HG03064 (cell line): ENCODE data around the gene APBA2.

Experiments
- ATAC-seq: cut with Tn5 transposase; IDR thresholded peaks from one replicate; pipeline ENCODE4 v1.9.1; 2021; ENCODE audit warnings: low read depth; ENCODE audit not compliant: unreplicated experiment

APBA2 gene

DNA sequence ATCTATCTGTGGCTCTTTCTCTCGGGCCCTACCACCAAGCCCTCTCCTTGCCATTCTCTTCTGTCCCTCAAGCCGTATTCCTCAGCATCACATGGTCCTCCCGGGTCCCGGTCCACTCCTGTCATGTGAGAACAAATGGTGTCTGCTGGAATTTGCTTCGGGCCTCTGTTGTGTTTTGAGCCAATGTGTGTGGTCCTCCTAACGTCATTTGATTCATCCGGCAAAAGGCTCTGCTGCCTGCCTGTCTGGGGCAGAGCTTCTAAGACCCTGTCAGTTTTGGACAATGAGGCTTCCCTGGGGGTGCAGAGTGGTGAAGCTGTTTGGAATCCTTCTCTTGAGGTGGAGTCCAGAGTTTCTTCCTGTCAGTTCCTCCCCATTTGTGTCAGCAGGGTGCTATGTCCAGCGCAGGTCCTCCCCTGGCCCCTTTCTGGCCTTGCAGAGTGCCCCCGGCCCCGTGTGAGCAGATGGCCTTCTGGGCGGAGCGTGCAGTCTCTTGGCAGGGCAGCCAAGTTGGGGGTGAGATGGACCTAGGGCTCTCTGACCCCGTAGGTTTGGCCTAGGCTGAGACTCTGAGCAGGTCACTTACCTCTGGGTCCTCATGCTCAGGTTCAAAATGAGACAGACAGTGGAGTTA, 93.6 kb downstream of the APBA2 start:
- ATAC-seq, result no peak

DNA sequence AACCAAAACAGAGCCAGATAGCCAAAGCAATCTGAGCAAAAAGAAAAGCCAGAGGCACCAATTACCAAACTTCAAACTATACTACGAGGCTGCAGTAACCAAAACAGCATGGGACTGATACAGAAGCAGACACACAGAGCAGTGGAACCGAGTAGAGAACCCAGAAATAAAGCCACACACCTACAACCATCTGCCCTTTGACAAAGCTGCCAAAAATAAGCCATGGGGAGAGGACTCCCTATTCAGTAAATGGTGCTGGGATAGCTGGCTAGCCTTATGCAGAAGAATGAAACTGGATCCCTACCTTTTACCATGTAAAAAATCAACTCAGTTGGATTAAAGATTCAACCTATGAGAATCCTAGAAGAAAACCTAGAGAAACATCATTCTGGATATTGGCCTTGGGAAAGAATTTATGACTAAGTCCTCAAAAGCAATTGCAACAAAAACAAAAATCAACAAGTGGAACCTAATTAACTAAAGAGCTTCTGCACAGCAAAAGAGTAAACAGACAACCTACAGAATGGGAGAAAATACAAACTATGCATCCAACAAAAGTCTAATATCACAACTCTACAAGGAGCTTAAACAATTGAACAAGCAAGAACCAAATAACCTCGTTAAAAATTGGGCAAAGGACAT, 95.1 kb downstream of the APBA2 start:
- ATAC-seq, result no peak

DNA sequence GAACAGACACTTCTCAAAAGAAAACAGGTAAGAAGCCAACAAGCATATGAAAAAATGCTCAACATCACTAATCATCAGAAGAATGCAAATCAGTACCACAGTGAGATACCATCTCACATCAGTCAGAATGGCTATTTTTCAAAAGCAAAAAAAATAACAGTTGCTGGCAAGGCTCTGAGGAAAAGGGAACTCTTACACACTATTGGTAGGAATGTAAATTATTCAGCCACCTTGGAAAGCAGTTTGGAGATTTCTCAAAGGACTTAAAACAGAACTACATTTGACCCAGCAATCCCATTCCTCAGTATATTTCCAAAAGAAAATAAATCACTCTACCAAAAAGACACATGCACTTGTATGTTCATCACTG, 95.6 kb downstream of the APBA2 start:
- ATAC-seq, result no peak

DNA sequence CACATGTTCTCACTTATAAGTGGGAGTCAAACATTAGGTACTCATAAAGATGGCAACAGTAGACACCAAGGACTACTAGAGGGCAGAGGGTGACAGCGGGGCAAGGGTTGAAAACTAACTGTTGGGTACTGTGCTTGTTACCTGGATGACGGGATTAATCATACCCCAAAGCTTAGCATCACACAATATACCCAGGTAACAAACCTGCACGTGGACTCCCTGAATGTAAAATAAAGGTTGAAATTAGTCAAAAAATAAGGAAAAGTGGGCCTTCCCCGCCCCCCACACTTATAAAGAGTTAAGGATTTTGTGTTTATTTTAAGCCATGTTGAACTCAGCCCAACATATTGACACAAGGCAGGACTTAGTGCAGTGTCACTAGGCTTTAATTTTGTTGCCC, 96.1 kb downstream of the APBA2 start:
- ATAC-seq, result no peak

DNA sequence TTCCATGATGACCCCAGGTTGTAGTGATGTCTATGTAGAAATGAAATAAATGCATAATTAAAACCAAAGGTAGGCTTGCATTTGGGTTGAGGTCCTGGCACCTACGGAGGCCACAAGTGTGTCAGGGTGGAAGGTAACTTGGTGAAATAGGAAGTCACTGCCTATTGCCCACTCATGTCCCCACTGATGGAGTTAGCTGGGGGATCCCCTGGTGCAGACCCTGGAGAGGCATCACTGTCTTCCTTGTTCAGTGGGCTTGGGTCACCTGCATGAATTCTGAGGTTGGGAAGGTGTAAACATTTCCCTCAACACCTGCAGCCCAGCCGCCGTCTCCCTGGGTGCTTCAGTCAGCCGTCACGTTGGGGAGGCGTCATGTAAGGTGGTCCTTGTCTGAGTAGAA, 97.1 kb downstream of the APBA2 start:
- no peak for ATAC-seq

DNA sequence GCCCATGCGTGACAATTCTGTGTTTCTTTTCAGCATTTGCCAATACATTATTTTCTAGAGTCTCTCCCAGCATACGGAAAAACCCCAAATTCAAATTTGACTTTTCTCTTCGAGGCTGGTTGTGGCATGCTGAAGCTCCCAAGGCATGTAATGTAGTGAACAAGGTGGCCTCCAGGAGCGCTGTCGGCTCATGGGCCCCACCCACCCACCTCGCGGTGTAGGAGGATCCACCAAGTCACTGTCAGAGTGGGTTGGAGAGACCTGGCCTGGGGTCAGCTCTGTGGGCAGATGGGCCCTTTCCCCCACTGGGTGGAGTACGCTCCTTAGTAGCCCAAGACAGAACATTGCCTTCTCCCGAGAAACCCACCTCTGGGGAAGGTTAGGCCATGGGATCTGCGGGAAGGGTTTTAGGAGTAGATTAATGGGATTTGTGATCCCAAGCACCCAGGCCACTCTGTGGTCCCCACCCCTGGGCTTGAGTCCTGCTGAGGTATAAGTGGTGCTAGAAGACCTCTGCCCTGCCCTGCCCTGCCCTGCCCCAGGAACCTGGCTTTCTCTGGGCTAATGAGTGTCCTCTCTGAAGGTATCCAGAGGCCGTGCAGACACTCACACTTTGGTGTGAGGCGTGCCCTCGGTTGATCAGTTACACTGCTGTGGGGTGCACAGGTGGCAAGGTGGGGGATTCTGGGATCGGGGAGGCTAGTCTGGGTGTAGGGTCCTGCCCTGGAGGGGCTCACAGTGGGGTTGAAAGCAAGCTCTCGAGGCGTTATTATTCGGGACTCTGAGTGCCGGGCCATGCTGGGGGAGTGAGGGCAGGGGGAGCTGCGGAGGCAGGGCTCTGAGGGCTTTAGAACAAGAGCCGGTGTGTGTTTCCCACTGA, 97.9 kb downstream of the APBA2 start:
- no peak for ATAC-seq

DNA sequence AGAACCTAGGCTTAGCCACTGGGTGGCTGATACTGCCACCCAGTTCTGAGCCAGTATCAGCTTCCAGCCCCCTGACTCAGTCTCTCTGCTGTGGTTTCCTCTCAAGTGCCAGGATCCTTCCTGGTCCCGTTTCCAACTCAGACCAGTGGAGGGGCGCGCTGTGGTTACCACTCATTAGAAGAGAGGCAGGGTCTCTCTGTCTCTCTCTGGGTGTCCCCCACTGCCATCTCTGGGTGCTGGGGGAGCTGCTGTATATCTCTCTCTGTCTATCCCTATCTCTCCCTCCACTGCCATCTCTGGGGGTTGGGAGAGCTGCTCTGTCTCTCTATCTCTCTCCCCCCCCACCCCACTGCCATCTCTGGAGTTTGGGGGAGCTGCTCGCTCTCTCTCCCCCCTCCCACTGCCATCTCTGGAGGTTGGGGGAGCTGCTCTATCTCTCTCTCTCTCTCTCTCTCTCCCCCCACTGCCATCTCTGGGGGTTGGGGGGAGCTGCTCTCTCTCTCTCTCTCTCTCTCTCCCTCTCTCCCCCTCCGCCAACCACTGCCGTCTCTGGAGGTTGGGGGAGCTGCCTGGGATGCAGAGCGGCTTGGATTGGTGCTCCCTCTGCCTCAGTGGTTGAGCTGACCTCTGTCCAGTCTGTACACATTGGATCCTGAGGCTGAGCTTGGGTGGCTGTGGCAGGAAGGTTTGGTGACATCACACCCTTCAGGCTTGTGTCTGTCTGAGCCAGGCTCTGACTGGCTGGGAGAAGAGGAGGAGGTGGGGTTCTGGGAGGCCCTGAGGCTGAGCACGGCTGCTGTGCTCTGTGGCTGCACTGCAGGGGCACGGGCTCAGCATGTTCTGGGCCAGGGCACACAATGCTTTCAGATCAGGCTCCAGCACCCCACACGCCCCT, 98.9 kb downstream of the APBA2 start:
- ATAC-seq, result no peak

DNA sequence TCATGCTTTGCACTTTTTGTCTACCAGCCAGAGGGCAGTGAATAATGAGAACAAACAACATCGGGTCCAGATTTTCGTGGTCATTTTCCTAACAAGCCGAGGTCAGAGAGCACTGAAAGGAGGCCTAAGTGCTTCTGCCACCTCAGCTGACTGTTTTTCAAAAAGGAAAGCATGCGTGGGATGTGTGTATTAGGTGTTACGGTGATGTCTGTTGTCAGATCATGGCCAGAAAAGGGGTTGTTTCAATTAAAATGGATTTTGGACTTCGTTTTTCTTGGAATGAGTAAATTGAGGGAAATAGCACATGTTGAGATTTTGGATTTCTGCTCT, 99.5 kb downstream of the APBA2 start:
- ATAC-seq, result no peak

DNA sequence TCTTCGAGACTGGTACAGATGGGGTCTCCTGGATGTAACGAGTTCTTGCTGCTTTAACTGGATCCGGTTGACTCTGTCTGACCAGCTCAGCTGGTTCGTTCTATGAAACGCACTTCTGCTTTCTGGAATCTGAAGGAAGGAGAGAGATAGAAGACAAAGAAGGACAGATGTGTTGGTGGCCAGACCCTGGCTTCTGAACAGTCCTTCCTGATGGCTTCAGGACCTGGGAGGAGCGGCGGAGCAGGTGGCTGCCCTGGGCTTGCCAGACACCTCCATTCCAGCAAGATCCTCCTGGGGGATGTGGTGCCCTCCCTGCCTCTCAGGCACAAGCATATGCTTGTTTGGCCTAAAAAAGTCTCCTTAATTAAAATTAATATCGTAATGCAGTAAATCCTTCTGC, 99.9 kb downstream of the APBA2 start:
- ATAC-seq, result no peak

DNA sequence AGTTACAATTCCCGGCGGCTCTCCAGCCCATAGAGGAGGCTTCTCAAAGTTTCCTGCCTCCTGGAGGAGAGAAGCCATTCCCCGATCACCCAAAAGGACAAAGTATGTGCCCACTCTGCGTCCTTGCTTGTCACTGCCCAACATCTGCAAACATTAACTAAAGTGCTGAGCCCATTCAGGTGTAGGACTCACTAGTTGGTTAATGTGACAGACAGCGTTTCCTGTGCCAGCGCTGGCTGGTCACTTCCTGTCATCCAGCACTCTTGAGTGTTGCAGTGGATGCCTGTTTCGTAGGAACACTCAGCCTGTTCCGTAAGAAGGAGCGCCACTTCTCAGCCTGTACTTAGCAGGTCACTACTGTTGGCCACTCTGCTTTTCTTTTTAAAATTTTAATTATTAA, 100.3 kb downstream of the APBA2 start:
- ATAC-seq, result no peak

DNA sequence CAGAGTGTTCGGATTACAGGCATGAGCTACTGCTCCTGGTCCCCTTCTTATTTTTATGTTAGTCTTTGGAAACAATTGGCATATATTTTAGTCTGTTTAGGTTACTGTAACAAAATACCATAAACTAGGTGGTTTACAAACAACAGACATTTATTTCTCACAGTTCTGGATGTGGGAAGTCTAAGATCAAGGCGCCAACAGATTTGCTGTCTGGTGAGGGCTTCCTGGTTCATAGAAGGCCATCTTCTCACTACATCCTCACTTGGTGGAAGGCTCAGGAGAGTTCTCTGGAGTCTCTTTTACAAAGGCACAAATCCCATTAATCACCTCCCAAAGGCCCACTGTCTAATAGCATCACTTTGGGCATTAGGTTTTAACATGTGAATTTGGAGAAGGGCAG, 101.0 kb downstream of the APBA2 start:
- ATAC-seq, result no peak

DNA sequence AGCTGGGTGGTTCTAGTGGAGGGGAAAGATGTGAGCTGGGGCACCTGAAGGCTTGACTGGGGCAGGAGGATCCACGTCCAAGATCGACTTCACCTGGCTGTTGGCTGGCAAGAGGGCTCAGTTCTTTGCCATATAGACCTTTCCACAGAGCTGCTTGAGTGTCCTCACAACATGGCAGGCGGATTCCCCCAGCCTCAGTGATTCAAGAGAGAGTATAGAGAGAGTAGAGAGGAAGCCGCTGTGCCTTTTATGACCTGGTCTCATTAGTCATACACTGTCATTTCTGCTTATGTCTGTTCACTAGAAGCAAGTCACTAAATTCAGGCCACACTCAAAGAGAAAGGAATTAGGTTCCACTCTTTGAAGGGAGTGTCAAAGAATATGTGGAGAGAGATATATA, 101.6 kb downstream of the APBA2 start:
- ATAC-seq, result no peak

DNA sequence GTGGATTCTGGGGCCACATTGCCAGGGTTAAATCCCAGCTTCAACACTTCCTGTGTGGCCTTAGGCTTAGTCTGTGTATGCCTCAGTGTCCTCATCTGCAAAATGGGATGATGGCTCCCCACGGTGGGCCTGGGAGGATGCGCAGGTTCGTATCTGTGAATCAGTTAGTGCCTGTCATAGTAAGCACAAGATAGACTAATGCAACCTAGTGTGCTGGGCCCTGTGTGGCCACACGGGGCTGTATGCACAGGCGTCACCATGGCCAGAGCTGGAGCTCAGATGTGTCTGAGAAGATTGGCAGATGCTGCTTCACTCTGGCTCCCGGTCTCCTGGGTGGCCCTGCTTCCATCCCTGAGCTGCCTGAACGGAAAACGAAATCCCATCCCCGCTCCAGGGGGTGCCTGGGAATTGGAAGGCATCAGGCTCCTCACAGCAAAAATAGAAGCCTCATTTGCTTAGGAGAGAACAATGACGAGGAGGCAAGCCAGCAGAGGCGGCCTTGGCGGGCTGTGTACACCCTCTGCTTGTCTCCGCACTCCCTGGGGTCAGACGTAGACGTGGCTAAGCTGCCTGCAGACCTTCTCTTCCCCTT, 103.6 kb downstream of the APBA2 start:
- no peak for ATAC-seq

DNA sequence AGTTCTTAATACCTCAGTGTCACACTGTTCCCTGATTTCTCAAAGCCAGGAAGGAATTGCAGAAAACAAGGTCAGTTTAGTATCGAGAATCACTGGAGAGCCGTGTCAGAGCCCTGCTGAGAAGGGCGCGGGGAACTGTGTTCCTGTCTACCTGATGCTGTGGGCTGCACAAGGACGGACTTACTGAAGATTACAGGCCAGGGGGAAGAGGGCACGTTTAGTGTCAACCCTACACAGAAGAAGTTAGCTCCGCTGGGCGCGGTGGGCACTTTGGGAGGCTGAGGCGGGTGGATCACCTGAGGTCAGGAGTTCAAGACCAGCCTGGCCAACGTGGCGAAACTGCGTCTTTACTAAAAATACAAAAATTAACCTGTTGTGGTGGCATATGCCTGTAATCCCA, 104.1 kb downstream of the APBA2 start:
- no peak for ATAC-seq

DNA sequence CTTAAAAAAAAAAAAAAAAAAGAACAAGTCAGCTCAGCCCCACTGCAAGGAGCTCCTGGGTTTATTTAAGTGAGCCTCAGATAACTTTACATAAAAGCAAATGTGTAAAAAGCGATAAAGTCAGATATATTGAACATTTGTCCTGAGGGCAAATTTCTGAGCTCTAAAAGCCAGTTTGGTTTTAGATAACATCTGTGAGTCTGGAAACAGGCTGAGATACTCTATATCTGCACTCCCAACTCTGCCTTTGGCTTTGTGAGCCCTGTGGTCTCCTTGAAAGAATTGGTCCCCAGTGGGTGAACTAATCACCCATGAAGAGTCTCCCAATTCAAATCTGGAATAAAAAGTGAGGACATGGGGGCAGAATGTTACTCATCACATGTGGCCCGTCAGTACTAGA, 104.6 kb downstream of the APBA2 start:
- no peak for ATAC-seq

DNA sequence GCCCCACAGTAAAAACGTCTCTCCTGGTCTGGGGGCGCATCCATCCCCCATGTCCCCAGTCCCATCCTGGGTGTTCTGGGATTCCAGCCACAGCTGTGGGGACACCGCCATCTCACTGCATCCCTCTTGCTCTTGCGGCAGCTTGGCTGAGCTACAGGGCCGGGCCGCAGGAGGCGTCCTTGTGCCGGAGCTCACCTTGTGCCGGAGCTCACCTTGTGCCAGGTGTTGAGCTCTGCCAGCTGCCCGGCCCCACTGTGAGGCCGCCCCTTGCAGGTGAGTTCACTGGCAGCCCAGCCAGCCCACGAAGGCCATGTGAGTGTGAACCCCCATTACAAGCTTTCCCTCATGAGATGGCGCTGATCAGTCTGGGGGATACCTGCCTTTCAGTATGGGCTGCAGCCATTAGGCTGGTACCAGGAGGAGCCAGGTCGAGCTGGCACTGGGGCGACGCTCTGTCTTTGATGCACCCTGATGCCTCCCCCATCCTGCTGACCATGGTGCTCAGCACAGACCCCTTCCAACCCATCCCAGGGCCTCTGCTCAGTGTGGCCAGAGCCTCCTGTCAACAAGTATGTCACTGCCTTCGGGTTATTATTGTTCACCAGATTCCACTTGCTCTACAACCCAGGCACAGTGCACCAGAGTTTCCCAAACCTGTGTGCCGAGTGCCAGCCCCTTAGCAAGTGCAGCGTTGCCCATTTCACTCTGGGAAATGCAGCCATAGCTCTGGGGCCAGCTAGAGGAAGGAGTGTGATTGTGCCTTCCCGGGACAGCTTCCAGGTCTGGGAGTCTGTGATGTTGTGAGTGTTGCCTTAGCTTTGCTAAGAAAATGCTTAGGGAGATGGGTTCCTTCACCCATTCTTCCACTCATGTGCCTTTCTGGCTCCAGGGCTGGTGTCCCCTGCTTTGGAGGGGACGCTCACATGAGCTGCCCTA, 105.7 kb downstream of the APBA2 start:
- no peak for ATAC-seq

DNA sequence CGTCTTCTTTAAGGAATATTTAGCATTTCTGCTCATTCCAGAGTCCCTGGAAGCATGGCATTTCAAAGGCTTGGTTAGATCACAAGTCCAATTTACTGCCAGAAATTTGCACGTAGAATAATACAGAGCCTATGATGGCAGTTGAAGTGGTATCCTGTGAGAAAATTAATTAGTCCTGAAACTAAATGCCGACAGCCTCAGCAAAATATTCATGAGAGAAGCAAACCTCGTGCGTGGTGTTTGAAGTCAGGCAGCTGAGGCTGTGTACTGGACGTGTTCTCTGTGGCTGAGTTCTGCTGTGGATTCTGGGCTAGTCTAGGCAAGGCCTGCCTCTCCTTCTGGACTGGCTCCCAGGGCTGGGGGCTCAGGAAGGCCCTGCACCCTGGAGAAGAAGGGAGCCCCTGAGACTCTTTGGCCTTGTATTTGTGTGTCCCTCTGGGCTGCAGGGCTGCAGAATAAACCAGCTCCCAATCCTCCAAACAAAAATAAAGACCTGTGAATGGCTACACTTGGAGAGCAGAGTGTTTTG, 106.6 kb downstream of the APBA2 start:
- no peak for ATAC-seq

DNA sequence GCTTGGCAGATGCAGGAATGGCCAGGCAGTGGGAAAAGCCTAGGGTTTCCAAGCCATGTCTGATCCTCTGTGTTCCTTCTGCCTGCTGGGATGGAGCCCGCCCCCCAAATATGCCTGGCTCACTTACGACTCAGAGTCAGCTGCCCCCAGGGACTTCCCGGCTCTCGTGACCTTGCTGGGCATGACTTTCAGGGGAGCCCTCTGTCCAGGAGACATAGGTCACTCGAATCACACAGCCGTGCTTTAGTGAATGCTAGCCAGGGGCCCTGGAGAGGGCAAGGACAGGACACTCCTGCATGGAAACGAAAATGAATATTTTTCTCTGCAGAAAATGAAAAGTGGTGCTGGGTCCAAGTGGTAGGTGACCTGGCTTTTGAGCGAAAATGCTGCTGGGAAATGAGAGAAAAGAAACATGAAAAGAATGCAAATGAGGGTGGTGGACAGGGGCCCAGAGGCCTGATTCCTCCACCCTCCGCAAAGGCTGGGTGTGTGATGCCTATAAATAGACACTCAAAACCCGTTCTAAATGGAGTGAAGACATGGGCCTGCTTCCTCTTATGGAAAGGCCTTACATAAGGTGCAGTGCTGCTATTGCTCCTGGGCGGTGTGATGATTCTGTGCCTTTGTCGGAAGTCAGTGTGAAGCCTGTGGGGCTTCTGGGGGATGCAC, 107.4 kb downstream of the APBA2 start:
- ATAC-seq, result no peak

DNA sequence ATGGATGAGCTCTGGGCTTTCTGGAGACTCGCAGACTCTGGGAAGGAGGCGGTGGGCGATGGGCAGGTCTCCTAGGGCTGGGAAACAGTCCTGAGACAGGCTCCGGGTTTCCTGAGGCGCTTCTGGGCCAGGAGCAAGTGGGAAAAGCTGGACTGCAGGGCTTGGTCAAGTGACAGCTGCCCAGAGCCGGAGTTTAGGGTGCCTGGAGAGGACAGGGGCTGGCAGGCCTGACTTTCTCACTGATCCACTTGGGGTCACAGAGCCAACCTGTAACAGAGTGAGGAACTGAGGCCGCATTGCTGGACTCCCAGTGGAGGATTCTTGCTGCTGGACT, 107.9 kb downstream of the APBA2 start:
- ATAC-seq, result no peak
